PFSK-1 (cell line): ENCODE measurements around the gene UBE2QL1.

ENCODE experiments used
- FOXP2 ChIP-seq: optimal IDR thresholded peaks from 2 replicates; pipeline ENCODE3; 2011; ENCODE audit warnings: borderline replicate concordance, control low read depth, inconsistent platforms; ENCODE audit not compliant: insufficient read depth; ENCODE audit errors: extremely low read length, extremely low read depth
- POLR2AphosphoS5 ChIP-seq: IDR thresholded peaks from 2 replicates; pipeline ENCODE4 v1.6.1; 2012; ENCODE audit warnings: low read depth, mild to moderate bottlenecking, control low read depth, low read length, moderate library complexity
- SIN3A ChIP-seq: IDR thresholded peaks from 2 replicates; pipeline ENCODE4 v1.6.1; 2012; ENCODE audit warnings: mild to moderate bottlenecking, low read length, moderate library complexity, borderline replicate concordance; ENCODE audit not compliant: insufficient read depth
- TAF1 ChIP-seq: IDR thresholded peaks from 2 replicates; pipeline ENCODE4 v1.6.1; 2012; ENCODE audit warnings: low read length, control low read depth, borderline replicate concordance; ENCODE audit not compliant: insufficient read depth
- TF ChIP-seq, protein P1 (sequence below), 2 experiments: IDR thresholded peaks; 2 replicates each; pipeline versions ENCODE4 v1.6.1 to v1.8.0; 2011 to 2012; ENCODE audit warnings: low read depth in 2 of 2, low read length in 2 of 2, control low read depth in 1 of 2, inconsistent platforms in 1 of 2, mild to moderate bottlenecking in 1 of 2, moderate library complexity in 1 of 2; ENCODE audit not compliant: insufficient read depth in 1 of 2

The UBE2QL1 gene

DNA sequence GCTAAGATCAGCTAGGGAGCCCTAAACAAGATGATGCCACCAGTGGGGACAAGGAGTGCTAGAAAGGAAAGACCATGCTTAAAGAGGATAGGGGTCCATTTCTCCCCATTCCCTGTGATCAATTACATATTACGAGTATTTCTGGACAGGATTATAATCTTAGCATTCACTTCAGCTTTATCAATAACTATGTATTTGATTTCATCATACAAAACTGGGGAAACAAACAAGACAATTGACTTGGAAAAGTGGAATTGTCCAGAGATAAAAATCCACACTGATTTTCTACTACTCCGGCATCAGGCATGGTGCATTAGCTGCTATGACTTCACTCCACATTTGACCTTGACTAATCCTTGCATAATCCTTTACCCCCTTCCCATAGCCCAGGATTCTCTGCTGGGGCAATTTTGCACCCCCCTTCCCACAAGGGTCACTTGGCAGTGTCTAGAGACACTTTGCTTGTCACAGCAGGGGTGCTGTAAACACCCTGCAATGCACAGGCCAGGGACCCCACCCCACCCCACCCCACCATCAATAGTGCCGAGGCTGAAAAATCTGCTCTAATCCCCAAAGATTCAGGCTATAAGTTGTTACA is 29.9 kb upstream of the UBE2QL1 start:
- TF ChIP-seq, protein P1, sequence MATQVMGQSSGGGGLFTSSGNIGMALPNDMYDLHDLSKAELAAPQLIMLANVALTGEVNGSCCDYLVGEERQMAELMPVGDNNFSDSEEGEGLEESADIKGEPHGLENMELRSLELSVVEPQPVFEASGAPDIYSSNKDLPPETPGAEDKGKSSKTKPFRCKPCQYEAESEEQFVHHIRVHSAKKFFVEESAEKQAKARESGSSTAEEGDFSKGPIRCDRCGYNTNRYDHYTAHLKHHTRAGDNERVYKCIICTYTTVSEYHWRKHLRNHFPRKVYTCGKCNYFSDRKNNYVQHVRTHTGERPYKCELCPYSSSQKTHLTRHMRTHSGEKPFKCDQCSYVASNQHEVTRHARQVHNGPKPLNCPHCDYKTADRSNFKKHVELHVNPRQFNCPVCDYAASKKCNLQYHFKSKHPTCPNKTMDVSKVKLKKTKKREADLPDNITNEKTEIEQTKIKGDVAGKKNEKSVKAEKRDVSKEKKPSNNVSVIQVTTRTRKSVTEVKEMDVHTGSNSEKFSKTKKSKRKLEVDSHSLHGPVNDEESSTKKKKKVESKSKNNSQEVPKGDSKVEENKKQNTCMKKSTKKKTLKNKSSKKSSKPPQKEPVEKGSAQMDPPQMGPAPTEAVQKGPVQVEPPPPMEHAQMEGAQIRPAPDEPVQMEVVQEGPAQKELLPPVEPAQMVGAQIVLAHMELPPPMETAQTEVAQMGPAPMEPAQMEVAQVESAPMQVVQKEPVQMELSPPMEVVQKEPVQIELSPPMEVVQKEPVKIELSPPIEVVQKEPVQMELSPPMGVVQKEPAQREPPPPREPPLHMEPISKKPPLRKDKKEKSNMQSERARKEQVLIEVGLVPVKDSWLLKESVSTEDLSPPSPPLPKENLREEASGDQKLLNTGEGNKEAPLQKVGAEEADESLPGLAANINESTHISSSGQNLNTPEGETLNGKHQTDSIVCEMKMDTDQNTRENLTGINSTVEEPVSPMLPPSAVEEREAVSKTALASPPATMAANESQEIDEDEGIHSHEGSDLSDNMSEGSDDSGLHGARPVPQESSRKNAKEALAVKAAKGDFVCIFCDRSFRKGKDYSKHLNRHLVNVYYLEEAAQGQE (IDR thresholded peaks at IDR 0.05; ENCODE audit: insufficient read depth in 1 of 2, low read depth in 2 of 2, low read length in 2 of 2), result no peak
- TF ChIP-seq POLR2AphosphoS5 (no peak), SIN3A (no peak), FOXP2 (no peak), TAF1 (no peak)

DNA sequence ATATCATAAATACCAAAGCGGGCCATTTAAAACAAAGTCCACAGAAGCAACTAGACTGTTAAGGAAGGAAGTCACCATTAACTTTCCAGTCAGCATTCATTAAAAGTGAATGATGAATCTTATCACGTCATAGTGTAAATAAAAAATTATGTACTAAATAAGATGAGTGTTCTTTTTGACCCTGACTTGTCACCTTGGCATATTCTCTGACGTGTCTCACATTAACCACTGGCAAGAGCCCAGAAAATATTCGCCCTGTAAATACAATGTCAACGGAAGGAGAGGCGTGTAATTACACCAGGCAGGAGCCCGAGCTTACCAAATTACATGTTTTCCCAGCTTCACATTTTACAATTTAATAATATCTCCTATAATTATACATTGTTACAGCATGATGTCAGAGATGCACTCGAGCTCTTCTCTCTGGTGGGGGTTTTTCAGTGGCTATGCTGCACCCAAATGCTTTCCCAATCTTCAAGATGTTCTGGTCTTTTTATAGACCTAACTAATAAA is 29.3 kb upstream of the UBE2QL1 start:
- no peak for TF ChIP-seq TAF1

DNA sequence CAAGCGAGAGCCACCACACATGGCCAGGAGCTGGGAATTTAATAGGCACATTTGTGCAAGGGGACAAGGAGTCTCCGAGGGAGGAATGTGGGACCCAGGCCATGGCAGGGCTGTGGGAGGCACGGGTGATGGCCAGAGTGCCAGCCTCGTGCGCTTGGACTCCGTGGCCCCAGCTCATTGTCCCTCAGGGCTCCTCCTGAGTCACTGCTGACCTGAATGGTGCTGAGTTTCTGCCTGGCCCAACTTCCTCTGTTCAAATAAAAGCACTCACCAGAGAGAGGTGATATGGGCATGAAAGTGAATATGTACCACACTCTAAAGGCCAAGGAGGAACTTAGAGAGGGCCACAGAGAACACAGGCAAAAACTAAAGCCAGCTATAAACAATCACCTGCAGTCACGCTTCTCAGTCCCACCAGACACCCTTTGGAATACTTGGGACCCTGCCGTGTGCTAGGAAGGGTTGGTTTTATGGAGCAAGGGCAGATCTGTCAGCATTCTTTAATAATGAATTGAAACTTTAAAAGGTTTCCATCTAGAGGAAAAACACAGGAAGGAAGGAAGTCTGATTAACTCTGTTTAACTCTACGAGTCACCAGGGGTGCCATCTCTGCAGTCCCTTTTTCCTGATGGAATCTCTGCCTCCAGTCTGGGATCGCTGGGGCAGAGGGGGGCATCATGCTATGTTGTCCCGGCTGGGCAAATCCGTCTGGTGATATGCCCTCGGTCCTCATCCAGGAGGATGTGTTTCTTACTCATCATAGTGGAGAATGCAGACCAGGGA is 25.1 kb upstream of the UBE2QL1 start:
- TF ChIP-seq TAF1 (no peak), FOXP2 (no peak)
- TF ChIP-seq, protein P1 (IDR thresholded peaks at IDR 0.05; ENCODE audit: insufficient read depth in 1 of 2, low read depth in 2 of 2, low read length in 2 of 2), result no peak

DNA sequence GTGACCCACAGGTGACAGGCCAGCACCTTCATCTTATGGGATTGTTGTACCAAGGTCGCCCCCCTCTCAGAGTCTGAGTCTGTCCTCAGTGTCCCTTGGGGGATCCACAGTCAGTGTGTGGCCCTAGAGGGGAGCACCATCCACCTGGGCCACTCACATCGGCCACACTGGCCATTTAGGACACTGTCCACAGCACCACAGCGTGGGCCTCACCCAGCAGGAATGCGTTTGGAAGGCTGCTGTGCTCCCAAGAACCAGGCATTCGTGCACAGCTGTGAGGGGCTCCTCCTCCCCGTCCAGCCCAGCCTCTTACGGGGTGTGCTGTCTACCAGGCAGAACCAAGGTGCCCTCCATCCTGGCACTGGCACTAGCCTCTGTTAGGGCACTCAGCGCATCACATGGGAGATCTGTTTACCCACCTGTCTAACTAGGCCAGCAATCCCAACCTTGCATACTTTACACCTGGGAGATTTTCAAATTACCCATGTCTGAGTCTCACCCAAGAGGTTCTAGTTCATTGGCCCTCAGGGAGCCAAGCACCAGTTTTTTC is 24.5 kb upstream of the UBE2QL1 start:
- no peak for TF ChIP-seq TAF1
- TF ChIP-seq, protein P1 (IDR thresholded peaks at IDR 0.05; ENCODE audit: insufficient read depth in 1 of 2, low read depth in 2 of 2, low read length in 2 of 2), result no peak

DNA sequence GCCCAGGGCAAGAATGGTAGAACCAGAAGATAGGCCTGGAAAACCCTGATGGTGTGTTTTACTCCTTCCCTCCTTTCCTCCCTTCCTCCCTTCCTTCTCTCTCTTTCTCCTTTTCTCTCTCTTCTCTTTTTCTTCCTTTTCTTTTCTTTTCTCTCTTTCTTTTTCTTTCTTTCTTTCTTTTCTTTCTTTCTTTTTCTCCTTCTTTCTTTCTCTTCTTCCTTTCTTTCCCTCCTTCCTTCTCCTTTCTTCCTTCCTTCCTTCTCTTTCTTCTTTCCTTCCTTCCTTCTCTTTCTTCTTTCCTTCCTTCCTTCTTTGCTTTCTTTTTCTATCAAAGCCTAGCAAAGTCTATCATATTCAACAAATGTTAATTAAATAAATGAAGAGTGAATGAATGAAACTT is 24.0 kb upstream of the UBE2QL1 start:
- TF ChIP-seq SIN3A, result no peak
- TF ChIP-seq TAF1, result no peak
- TF ChIP-seq POLR2AphosphoS5, result no peak
- TF ChIP-seq, protein P1 (IDR thresholded peaks at IDR 0.05; ENCODE audit: insufficient read depth in 1 of 2, low read depth in 2 of 2, low read length in 2 of 2), result no peak
- no peak for TF ChIP-seq FOXP2
